GM12891 (cell line): ENCODE data around the gene ALK.

Experiments used
- PAX5 ChIP-seq: IDR thresholded peaks from 2 replicates; pipeline ENCODE4 v1.6.1; 2011; ENCODE audit warnings: low read length, moderate library complexity, mild to moderate bottlenecking; ENCODE audit not compliant: insufficient read depth, severe bottlenecking
- POLR2A ChIP-seq: IDR thresholded peaks from 2 replicates; pipeline ENCODE4 v1.6.1; 2011; ENCODE audit warnings: low read depth, low read length, control low read depth
- POLR2AphosphoS5 ChIP-seq: IDR thresholded peaks from 2 replicates; pipeline ENCODE4 v1.6.1; 2011; ENCODE audit warnings: low read depth, low read length, control low read depth
- POU2F2 ChIP-seq: IDR thresholded peaks from 2 replicates; pipeline ENCODE4 v1.6.1; 2011; ENCODE audit warnings: low read depth, mild to moderate bottlenecking, control low read depth, low read length, moderate library complexity
- TAF1 ChIP-seq: IDR thresholded peaks from 2 replicates; pipeline ENCODE4 v1.6.1; 2011; ENCODE audit warnings: low read depth, low read length, control low read depth

DNA sequence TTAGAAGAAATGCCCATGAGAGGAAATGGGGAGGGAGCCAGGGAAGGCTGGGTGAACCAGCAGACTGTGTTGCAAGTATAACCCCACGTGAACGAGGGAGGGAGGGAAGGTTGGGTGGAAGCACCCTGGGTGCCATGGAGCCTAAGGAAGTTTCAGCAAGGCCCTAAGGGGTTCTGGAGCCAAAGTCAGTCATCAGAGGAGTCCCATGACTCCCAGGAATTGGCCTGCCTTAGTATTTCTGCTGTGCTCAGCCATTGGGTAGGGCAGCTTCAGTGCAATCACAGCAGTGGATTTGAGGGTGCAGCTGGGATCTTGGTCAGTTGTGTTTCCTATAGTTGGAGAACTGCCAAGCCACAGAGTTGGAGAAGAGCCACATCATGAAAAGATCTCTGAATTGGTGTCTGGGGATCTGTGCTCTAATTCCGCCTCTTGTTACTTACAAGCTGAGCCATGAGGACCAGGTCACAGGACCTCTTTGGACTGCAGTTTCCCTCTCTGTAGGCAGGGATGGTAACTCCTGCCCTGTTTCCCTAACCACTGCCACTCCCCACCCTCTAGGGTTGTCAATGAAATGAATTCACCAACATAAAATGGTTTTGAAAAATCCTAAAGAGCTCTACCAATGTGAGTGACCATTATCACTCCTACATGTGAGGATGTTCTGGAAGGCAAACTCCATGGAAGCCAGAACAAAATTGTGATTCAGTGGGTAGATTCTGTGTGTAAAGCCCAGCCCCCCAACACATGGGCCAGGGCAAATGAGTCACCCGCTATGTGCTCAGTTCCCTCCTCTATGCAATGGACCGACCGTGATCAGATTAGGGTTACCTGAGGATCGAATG lies 697.3 kb downstream of the ALK start:
- TF ChIP-seq POLR2AphosphoS5 (no peak), POLR2A (no peak), TAF1 (no peak), PAX5 (no peak), POU2F2 (no peak)
